CD4-positive, CD25-positive, alpha-beta regulatory T cell (primary cell): ENCODE measurements around the gene CREBZF. TPM values are rescaled to one million over a fixed set of nuclear protein-coding genes. Genes with fewer than 3 reads are reported as not detected.

Experiments
- ATAC-seq, 2 donors: fragments of 150-1000 bp; cut with Tn5 transposase; one replicate each; pipeline ENCODE4 v1.10.0; 2021; ENCODE audit warnings: low read depth in 2 of 2, moderate number of reproducible peaks in 2 of 2, moderate library complexity in 1 of 2
- DNase-seq, 3 donors: peaks; one replicate each; pipeline versions ENCODE4 v3.0.0 to v3.0.0-alpha.2; 2012 to 2022; ENCODE audit warnings: mixed read lengths in 1 of 3
- H3K27ac ChIP-seq: one replicate; pipeline ENCODE4 v1.7.0; 2013; ENCODE audit warnings: mild to moderate bottlenecking, low read length; ENCODE audit not compliant: insufficient read depth, poor library complexity, severe bottlenecking
- H3K27me3 ChIP-seq: one replicate; pipeline ENCODE4 v1.7.0; 2013; ENCODE audit warnings: low read length; ENCODE audit not compliant: control insufficient read depth, insufficient read depth
- H3K36me3 ChIP-seq: one replicate; pipeline ENCODE4 v1.7.0; 2013; ENCODE audit warnings: mild to moderate bottlenecking, low read length, moderate library complexity; ENCODE audit not compliant: control insufficient read depth, insufficient read depth
- H3K4me1 ChIP-seq: 2 replicates; pipeline ENCODE4 v1.7.0; 2013; ENCODE audit warnings: mild to moderate bottlenecking, low read length; ENCODE audit not compliant: insufficient read depth, control insufficient read depth, poor library complexity, severe bottlenecking
- H3K4me3 ChIP-seq: one replicate; pipeline ENCODE4 v1.7.0; 2013; ENCODE audit warnings: low read depth, mild to moderate bottlenecking, low read length, moderate library complexity
- H3K9me3 ChIP-seq, 2 experiments: 1 replicate in 1 of 2; 2 replicates in 1 of 2; pipeline ENCODE4 v1.7.0; 2013; ENCODE audit warnings: low read length in 2 of 2, mild to moderate bottlenecking in 1 of 2, moderate library complexity in 1 of 2; ENCODE audit not compliant: control insufficient read depth in 2 of 2
- H3K27ac Mint-ChIP-seq, 3 donors: one replicate each; pipeline ENCODE4 v1.8.0; 2020 to 2022; ENCODE audit warnings: mild to moderate bottlenecking in 3 of 3, mixed read lengths in 3 of 3, moderate library complexity in 2 of 3
- H3K27me3 Mint-ChIP-seq: one replicate; pipeline ENCODE4 v1.8.0; 2022; ENCODE audit warnings: mild to moderate bottlenecking, mixed read lengths
- H3K36me3 Mint-ChIP-seq: one replicate; pipeline ENCODE4 v1.8.0; 2020; ENCODE audit warnings: mixed read lengths
- H3K4me1 Mint-ChIP-seq, 4 donors: one replicate each; pipeline ENCODE4 v1.8.0; 2020 to 2022; ENCODE audit warnings: mixed read lengths in 4 of 4, mild to moderate bottlenecking in 1 of 4
- H3K4me3 Mint-ChIP-seq, 4 donors: one replicate each; pipeline ENCODE4 v1.8.0; 2020 to 2022; ENCODE audit warnings: mild to moderate bottlenecking in 4 of 4, mixed read lengths in 4 of 4, moderate library complexity in 3 of 4
- H3K9me3 Mint-ChIP-seq, 7 donors: one replicate each; pipeline ENCODE4 v1.8.0; 2020 to 2022; ENCODE audit warnings: mixed read lengths in 7 of 7, mild to moderate bottlenecking in 3 of 7, moderate library complexity in 2 of 7
- polyA plus RNA-seq, 4 donors: library from polyadenylated mRNA; unstranded; fragments of 300-500 nt; fragmentation: Illumina TruSeq; gene quantifications; one replicate each; pipeline ENCODE4 v1.2.3, GENCODE V29; 2021
- total RNA-seq: library from RNA; stranded (reverse); gene quantifications from one replicate; pipeline ENCODE4 v1.2.3, GENCODE V29; 2022

Gene CREBZF
- total RNA-seq = 57.0 TPM
- 10 to 100 TPM; 12.1 to 15.4 (median 13.8) TPM for polyA plus RNA-seq

- ATAC-seq (peak; percentile 73 to 75), DNase-seq (peak; percentile 86 to 95 (median 91))
- Mint-ChIP-seq H3K4me1 (peaks cover 18 to 46% (median 37%) of the 10 kb centered on the region in 4 donors), H3K27ac (peak within 1 kb of the TSS; percentile 95 to 99 (median 99)), H3K36me3 (peaks cover 17% of the 10 kb centered on the region), H3K4me3 (peak within 1 kb of the TSS; percentile 99 to 100 (median 100)), H3K9me3 (no peaks in the 10 kb centered on the region), H3K27me3 (no peaks in the 10 kb centered on the region)
- Histone ChIP-seq H3K36me3 (peaks cover 15% of the 10 kb centered on the region), H3K27me3 (no peaks in the 10 kb centered on the region), H3K4me1 (peaks cover 34% of the 10 kb centered on the region), H3K4me3 (peak within 1 kb of the TSS; percentile 95), H3K27ac (peak within 1 kb of the TSS; percentile 98), H3K9me3 (no peaks in the 10 kb centered on the region)
Measured at GRCh38 chr11:85664615-85665481, at the start of gene CREBZF. Gene CREBZF, minus strand, starts transcription at chr11:85665129. Its CDS starts 254 bp downstream, at chr11:85664875.

- no peak for DNase-seq
- Histone ChIP-seq H3K27me3 (peaks cover 3% of the 10 kb centered on the region), H3K9me3 (no peaks in the 10 kb centered on the region), H3K4me1 (no peaks in the 10 kb centered on the region), H3K27ac (no peak overlapping the region), H3K36me3 (no peaks in the 10 kb centered on the region), H3K4me3 (no peak overlapping the region)
- no peaks in the 10 kb centered on the region for H3K36me3 Mint-ChIP-seq
- no peaks in the 10 kb centered on the region for H3K27me3 Mint-ChIP-seq
- H3K27ac Mint-ChIP-seq = no peak overlapping the region
- no peaks in the 10 kb centered on the region for H3K9me3 Mint-ChIP-seq
- H3K4me3 Mint-ChIP-seq = no peak overlapping the region
- no peaks in the 10 kb centered on the region for H3K4me1 Mint-ChIP-seq
- no peak for ATAC-seq
Measured at GRCh38 chr11:85712953-85713352, 48.0 kb upstream of the CREBZF start.

GRCh38 chr11:85710917-85711316 lies 46.0 kb upstream of the CREBZF start:
- Mint-ChIP-seq H3K36me3 (no peaks in the 10 kb centered on the region), H3K4me1 (no peaks in the 10 kb centered on the region), H3K4me3 (no peak overlapping the region), H3K27me3 (no peaks in the 10 kb centered on the region), H3K9me3 (no peaks in the 10 kb centered on the region), H3K27ac (no peak overlapping the region)
- ATAC-seq (no peak), DNase-seq (no peak)
- no peaks in the 10 kb centered on the region for H3K36me3 ChIP-seq
- no peak overlapping the region for H3K4me3 ChIP-seq
- no peaks in the 10 kb centered on the region for H3K9me3 ChIP-seq
- H3K27me3 ChIP-seq = peaks cover 3% of the 10 kb centered on the region
- H3K4me1 ChIP-seq = no peaks in the 10 kb centered on the region
- H3K27ac ChIP-seq = no peak overlapping the region

GRCh38 chr11:85709941-85710702 lies 45.2 kb upstream of the CREBZF start:
- H3K4me1 Mint-ChIP-seq = no peaks in the 10 kb centered on the region
- Histone ChIP-seq H3K27ac (no peak overlapping the region), H3K4me1 (no peaks in the 10 kb centered on the region), H3K36me3 (no peaks in the 10 kb centered on the region), H3K9me3 (no peaks in the 10 kb centered on the region), H3K4me3 (no peak overlapping the region), H3K27me3 (peaks cover 3% of the 10 kb centered on the region)
- no peak overlapping the region for H3K27ac Mint-ChIP-seq
- H3K27me3 Mint-ChIP-seq = no peaks in the 10 kb centered on the region
- H3K9me3 Mint-ChIP-seq = no peaks in the 10 kb centered on the region
- ATAC-seq (no peak), DNase-seq (no peak)
- no peaks in the 10 kb centered on the region for H3K36me3 Mint-ChIP-seq
- H3K4me3 Mint-ChIP-seq = no peak overlapping the region

GRCh38 chr11:85705800-85706199 lies 40.9 kb upstream of the CREBZF start:
- ATAC-seq (no peak), DNase-seq (no peak)
- no peak overlapping the region for H3K4me3 ChIP-seq
- H3K9me3 ChIP-seq = no peaks in the 10 kb centered on the region
- H3K27ac Mint-ChIP-seq = no peak overlapping the region
- peaks cover 0 to 2% (median 0%) of the 10 kb centered on the region in 7 donors for H3K9me3 Mint-ChIP-seq
- H3K27ac ChIP-seq = no peak overlapping the region
- peaks cover 7% of the 10 kb centered on the region for H3K27me3 Mint-ChIP-seq
- no peaks in the 10 kb centered on the region for H3K36me3 Mint-ChIP-seq
- H3K36me3 ChIP-seq = no peaks in the 10 kb centered on the region
- H3K27me3 ChIP-seq = no peaks in the 10 kb centered on the region
- H3K4me3 Mint-ChIP-seq = no peak overlapping the region
- peaks cover 2% of the 10 kb centered on the region for H3K4me1 ChIP-seq
- H3K4me1 Mint-ChIP-seq = peaks cover 0 to 2% (median under 1%) of the 10 kb centered on the region in 4 donors

- peaks cover 11% of the 10 kb centered on the region for H3K4me1 ChIP-seq
- Mint-ChIP-seq H3K4me1 (peaks cover 3 to 10% (median 8%) of the 10 kb centered on the region in 4 donors), H3K27me3 (peaks cover 7% of the 10 kb centered on the region), H3K27ac (no peak overlapping the region), H3K4me3 (no peak overlapping the region), H3K36me3 (no peaks in the 10 kb centered on the region), H3K9me3 (peaks cover 0 to 2% (median 0%) of the 10 kb centered on the region in 7 donors)
- DNase-seq (no peak), ATAC-seq (no peak)
- H3K9me3 ChIP-seq = no peaks in the 10 kb centered on the region
- no peaks in the 10 kb centered on the region for H3K36me3 ChIP-seq
- no peak overlapping the region for H3K27ac ChIP-seq
- no peaks in the 10 kb centered on the region for H3K27me3 ChIP-seq
- H3K4me3 ChIP-seq = no peak overlapping the region
Measured at GRCh38 chr11:85704967-85705366, 40.0 kb upstream of the CREBZF start.

GRCh38 chr11:85699957-85700741 lies 35.2 kb upstream of the CREBZF start:
- Histone ChIP-seq H3K9me3 (no peaks in the 10 kb centered on the region), H3K36me3 (no peaks in the 10 kb centered on the region), H3K4me3 (peak overlapping the region; percentile 69), H3K27ac (peak overlapping the region; percentile 15), H3K4me1 (peaks cover 20% of the 10 kb centered on the region), H3K27me3 (no peaks in the 10 kb centered on the region)
- H3K4me3 Mint-ChIP-seq = peak overlapping the region in 2 of 4 donors; percentile 45 to 50
- H3K27me3 Mint-ChIP-seq = peaks cover 7% of the 10 kb centered on the region
- peak overlapping the region; percentile 16 to 54 (median 22) for H3K27ac Mint-ChIP-seq
- H3K4me1 Mint-ChIP-seq = peaks cover 12 to 22% (median 21%) of the 10 kb centered on the region in 4 donors
- DNase-seq (peak in 2 of 3 donors; percentile 34 to 49), ATAC-seq (peak; percentile 70 to 74)
- peaks cover 7% of the 10 kb centered on the region for H3K36me3 Mint-ChIP-seq
- peaks cover 0 to 2% (median 0%) of the 10 kb centered on the region in 7 donors for H3K9me3 Mint-ChIP-seq
